HG03060 (cell line): ENCODE measurements around the gene NT5C3B.
"Not testable (repeated sequence)": the region's sequence is repeated elsewhere in the genome, so short reads cannot be mapped to it uniquely, and the experiment has no call there.

Experiments used
- ATAC-seq: cut with Tn5 transposase; IDR thresholded peaks from one replicate; pipeline ENCODE4 v1.9.1; 2021; ENCODE audit warnings: low read depth, moderate number of reproducible peaks; ENCODE audit not compliant: unreplicated experiment

Gene NT5C3B

GRCh38 chr17:41844971-41845370 lies 8.9 kb upstream of the NT5C3B start:
- no peak for ATAC-seq

- ATAC-seq, result not testable (repeated sequence)
Observed at GRCh38 chr17:41840781-41841180, 4.7 kb upstream of the NT5C3B start.

GRCh38 chr17:41839448-41839847 lies 3.4 kb upstream of the NT5C3B start:
- ATAC-seq, result not testable (repeated sequence)

- no peak for ATAC-seq
Observed at GRCh38 chr17:41837761-41838538, 1.9 kb upstream of the NT5C3B start, which contains the start of gene KLHL10. Gene KLHL10 (plus strand): TSS chr17:41837825. CDS start chr17:41837933, 108 bp downstream.

- ATAC-seq, result no peak
Observed at GRCh38 chr17:41836550-41837196, 641 bp upstream of the NT5C3B start.

- ATAC-seq, result no peak
Observed at GRCh38 chr17:41835214-41835799, 725 bp downstream of the NT5C3B start.

GRCh38 chr17:41829961-41830360 lies 6.1 kb downstream of the NT5C3B start:
- not testable (repeated sequence) for ATAC-seq

- ATAC-seq, result no peak
Observed at GRCh38 chr17:41825175-41825845, 10.7 kb downstream of the NT5C3B start.

- ATAC-seq, result no peak
Observed at GRCh38 chr17:41824086-41824485, 11.9 kb downstream of the NT5C3B start.

GRCh38 chr17:41823580-41823979 lies 12.5 kb downstream of the NT5C3B start:
- ATAC-seq, result no peak

- ATAC-seq, result no peak
Observed at GRCh38 chr17:41823141-41823524, 12.9 kb downstream of the NT5C3B start.

GRCh38 chr17:41822216-41823140 lies 13.6 kb downstream of the NT5C3B start:
- no peak for ATAC-seq

- no peak for ATAC-seq
Observed at GRCh38 chr17:41821776-41822175, 14.3 kb downstream of the NT5C3B start.

- no peak for ATAC-seq
Observed at GRCh38 chr17:41818024-41818423, 18.0 kb downstream of the NT5C3B start.

GRCh38 chr17:41816637-41817320 lies 19.3 kb downstream of the NT5C3B start:
- ATAC-seq, result no peak

GRCh38 chr17:41814195-41814594 lies 21.8 kb downstream of the NT5C3B start:
- no peak for ATAC-seq

- ATAC-seq, result no peak
Observed at GRCh38 chr17:41813699-41814124, 22.3 kb downstream of the NT5C3B start.

- no peak for ATAC-seq
Observed at GRCh38 chr17:41813152-41813680, 22.8 kb downstream of the NT5C3B start.
